Astrocyte of the cerebellum (primary cell): ENCODE measurements around the gene TMEM63A.

Experiments
- DNase-seq: peaks from one replicate; pipeline ENCODE4 v3.0.0-alpha.2; 2011; ENCODE audit warnings: low read depth
- H3K4me3 ChIP-seq: 2 replicates; pipeline ENCODE4 v1.5.1; 2011; ENCODE audit warnings: mild to moderate bottlenecking, low read depth, low read length, moderate library complexity
- in situ Hi-C: cut with HindIII; loops from 2 replicates; pipeline ENCODE4 v1.10.0; 2017; ENCODE audit warnings: low sequenced_read_pairs
- TF ChIP-seq, protein P1 (sequence below): IDR thresholded peaks from 2 replicates; pipeline ENCODE4 v1.5.1; 2012; ENCODE audit warnings: low read length, low read depth, moderate library complexity, mild to moderate bottlenecking; ENCODE audit errors: missing control alignments

TMEM63A gene

DNA sequence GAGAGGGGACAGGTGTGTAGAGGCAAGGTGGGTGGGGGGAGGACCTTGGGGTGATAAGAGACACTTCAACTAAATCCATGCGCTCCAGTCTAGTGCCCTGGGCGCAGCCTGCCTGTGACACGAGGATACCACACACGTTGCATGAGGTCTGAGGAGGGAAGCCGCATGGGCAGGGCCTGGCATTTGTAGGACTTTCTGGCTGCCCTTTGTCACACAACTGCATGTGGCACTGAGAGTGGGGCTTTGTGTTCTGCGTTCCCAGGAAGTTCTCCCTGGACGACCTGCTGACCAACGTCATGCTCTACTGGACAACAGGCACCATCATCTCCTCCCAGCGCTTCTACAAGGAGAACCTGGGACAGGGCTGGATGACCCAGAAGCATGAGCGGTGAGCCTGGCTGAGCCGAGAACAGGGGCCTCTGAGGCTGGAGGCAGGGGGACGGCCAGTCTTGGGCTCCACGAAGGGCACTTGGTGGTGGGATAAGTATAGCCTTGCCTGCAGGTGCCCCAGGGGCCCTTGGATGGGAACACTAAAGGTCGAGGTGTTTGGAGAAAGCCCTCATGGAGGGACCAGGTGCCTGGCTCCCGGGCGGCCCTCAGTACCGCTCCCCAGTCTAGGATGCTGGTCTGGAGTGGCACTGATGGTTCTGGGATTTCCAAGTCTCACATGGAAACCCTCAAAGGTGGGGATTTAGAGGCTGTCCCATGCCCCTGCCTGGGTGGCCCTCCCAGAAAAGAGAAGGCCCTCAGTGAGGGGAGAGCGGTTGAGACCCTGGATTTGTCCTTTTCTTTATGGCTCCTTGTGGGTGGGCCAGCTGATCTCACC, 37.7 kb downstream of the TMEM63A start:
- no peak for DNase-seq
- in situ Hi-C loops, result no loop called here
- TF ChIP-seq, protein P1, sequence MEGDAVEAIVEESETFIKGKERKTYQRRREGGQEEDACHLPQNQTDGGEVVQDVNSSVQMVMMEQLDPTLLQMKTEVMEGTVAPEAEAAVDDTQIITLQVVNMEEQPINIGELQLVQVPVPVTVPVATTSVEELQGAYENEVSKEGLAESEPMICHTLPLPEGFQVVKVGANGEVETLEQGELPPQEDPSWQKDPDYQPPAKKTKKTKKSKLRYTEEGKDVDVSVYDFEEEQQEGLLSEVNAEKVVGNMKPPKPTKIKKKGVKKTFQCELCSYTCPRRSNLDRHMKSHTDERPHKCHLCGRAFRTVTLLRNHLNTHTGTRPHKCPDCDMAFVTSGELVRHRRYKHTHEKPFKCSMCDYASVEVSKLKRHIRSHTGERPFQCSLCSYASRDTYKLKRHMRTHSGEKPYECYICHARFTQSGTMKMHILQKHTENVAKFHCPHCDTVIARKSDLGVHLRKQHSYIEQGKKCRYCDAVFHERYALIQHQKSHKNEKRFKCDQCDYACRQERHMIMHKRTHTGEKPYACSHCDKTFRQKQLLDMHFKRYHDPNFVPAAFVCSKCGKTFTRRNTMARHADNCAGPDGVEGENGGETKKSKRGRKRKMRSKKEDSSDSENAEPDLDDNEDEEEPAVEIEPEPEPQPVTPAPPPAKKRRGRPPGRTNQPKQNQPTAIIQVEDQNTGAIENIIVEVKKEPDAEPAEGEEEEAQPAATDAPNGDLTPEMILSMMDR, result no peak
- H3K4me3 ChIP-seq, result no peak overlapping the region

DNA sequence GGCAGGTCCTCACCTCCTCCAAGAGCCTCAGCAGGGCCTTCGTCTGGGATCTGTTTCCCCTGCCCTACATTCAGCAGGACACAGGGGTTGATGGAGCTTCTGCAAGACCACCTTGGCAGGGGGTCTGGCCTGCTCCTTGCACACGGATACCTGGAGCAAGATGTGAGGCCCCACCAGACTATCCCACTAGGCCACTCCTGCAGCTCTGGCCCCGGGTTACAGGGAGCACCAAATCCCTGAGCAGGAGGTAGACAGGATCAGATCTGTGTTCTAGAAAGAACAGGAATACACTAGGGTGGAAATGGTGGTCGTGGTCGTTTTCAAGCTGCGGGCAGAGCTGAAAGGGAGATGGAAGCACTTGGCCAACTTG, 38.8 kb downstream of the TMEM63A start:
- DNase-seq, result no peak
- TF ChIP-seq, protein P1, result no peak

DNA sequence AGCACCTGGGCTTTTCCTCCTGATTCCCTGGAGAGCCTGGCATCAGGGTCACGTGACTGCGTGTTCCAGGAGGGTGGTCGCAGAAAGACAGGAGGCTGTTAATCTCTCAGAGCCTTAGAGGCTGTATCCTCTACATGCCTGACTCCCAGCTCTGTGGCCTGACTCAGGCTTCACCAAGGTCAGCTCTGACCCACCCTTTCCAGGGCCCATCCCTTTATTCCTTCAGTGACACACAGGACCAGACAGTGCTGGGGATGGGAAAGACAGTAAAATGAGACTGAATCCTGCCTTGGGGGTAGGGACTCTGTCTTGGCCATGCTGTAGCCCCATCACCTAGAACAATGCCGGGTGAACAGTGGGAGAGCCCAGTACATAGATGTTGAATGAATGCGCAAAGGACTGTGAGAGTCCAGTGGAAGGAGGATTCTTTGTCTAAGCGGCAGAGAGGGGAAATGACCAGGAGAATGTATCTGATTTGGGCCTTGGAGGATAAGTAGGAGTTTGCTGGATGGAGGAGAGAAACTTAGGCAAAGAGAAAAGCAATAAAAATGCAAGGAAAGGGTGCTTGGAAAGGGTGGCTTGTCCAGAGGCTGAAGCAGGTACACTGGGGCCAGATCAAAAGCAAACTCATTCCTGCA, 39.3 kb downstream of the TMEM63A start:
- no peak overlapping the region for H3K4me3 ChIP-seq
- TF ChIP-seq, protein P1, result no peak
- in situ Hi-C loops, result no loop called here
- no peak for DNase-seq

More for the DNA sequence above, 38.8 kb downstream of the TMEM63A start:
- H3K4me3 ChIP-seq, result no peak overlapping the region
- in situ Hi-C loops, result no loop called here

DNA sequence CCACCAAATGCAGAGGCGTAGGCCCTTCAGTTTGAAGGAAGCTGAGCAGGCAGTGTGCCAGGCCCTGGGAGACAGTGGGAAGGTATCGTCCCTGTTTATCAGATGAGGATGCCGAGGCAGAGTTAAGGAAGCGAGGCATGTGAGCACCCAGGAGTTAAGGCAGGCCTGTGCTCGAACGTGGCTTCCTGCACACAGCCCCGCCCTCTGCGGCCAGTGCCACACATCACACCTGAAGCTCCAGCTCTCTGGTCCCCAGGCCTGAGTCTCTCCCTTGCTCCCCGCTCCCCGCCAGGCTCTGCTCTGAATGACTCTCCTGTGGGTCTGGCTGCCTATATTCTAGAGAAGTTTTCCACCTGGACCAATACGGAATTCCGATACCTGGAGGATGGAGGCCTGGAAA, 40.1 kb downstream of the TMEM63A start:
- in situ Hi-C loops, result no loop called here
- H3K4me3 ChIP-seq, result no peak overlapping the region
- no peak for DNase-seq
- TF ChIP-seq, protein P1, result no peak

DNA sequence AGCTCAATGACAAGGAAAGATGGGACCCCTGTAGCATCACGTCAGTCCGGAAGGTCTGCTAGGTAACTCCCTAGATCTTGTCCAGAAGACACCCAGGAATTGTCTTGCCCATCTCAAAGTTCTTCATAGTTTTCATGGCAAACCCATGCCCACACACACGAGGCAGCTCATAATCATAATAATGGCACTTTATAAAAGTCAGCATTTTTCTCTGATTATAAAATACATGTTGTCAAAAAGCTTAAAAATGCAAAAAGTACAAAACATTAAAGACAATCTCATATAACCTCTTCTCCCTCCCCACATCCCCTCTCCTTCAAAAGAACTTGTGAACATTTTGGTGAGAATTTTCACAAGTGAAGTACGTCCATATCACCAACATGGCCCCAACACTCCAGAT, 41.5 kb downstream of the TMEM63A start:
- TF ChIP-seq, protein P1, result no peak
- in situ Hi-C loops, result no loop called here
- no peak overlapping the region for H3K4me3 ChIP-seq
- DNase-seq, result no peak

DNA sequence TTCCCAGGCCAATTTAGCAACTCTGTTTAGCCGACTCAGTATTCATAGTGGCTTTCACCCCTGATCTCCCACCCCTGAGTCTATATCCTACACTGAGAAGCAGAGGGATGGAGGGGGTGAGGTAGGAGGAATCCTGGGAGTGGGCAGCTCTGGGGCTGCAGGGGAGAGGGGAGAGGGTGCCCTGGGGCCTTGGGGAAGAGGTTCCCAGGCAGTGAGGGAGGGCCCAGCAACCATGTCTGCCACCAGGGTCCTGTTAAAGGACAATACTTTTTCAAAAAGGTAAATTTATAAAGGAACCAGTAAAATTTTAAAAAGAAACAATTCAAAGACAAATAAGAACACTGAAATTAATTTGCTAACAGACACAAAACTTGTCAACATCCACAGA, 42.0 kb downstream of the TMEM63A start:
- TF ChIP-seq, protein P1, result no peak
- H3K4me3 ChIP-seq, result no peak overlapping the region
- DNase-seq, result no peak
- in situ Hi-C loops, result no loop called here
